Subcutaneous adipose tissue (tissue), 4 donors: ENCODE measurements around the gene GRIN2A. TPM values are rescaled to one million over a fixed set of nuclear protein-coding genes. Genes with fewer than 3 reads are reported as not detected.

ENCODE experiments used
- CTCF ChIP-seq: fragments of 450-650 bp; IDR thresholded peaks from one replicate; pipeline ENCODE4 v1.5.1; 2016; ENCODE audit warnings: low read depth, mild to moderate bottlenecking, control low read depth, antibody characterized with exemption, moderate library complexity
- total RNA-seq, 4 donors: library from RNA; depleted of rRNA; stranded (reverse); fragments of >200 nt; gene quantifications; one replicate each; pipeline ENCODE4 v1.1.0, GENCODE V29; 2016

The GRIN2A gene
- total RNA-seq, 4 donors from 2014 or later: under 0.01 to 0.19 (median 0.17) TPM; not detected in 1

- no peak for TF ChIP-seq CTCF
Measured at GRCh38 chr16:10171221-10171620, 11.0 kb downstream of the GRIN2A start.

- no peak for TF ChIP-seq CTCF
Measured at GRCh38 chr16:10169904-10170410, 12.3 kb downstream of the GRIN2A start.

- TF ChIP-seq CTCF: no peak
Measured at GRCh38 chr16:10169031-10169430, 13.2 kb downstream of the GRIN2A start.

- no peak for TF ChIP-seq CTCF
Measured at GRCh38 chr16:10168258-10168657, 14.0 kb downstream of the GRIN2A start.

- TF ChIP-seq CTCF: no peak
Measured at GRCh38 chr16:10165643-10166042, 16.6 kb downstream of the GRIN2A start.

- TF ChIP-seq CTCF: no peak
Measured at GRCh38 chr16:10162981-10163380, 19.2 kb downstream of the GRIN2A start.

GRCh38 chr16:10156099-10156498 lies 26.1 kb downstream of the GRIN2A start:
- no peak for TF ChIP-seq CTCF
